Measurements from ENCODE around the gene PHF19. TPM values are rescaled to one million over a fixed set of nuclear protein-coding genes. Genes with fewer than 3 reads are reported as not detected.
A peak's percentile ranks its signal among the peaks of the same experiment; 100 is the strongest.

PHF19 gene
- total RNA-seq, 1 donor from 2014 or later = 18.5 TPM

- TF ChIP-seq CTCF (IDR thresholded peaks at IDR 0.05; ENCODE audit: insufficient read depth, low read length, poor library complexity, severe bottlenecking) = no peak
- DNase-seq (ENCODE audit: low read depth) = peak; percentile 79
- Histone ChIP-seq H3K36me3 (ENCODE audit: control insufficient read depth, insufficient read depth, low read length) (no peaks in the 10 kb centered on the region), H3K4me3 (ENCODE audit: low read depth, low read length) (no peak overlapping the region), H3K27me3 (ENCODE audit: control insufficient read depth, insufficient read depth, low read length) (no peaks in the 10 kb centered on the region)
These were observed 3.5 kb downstream of the PHF19 start for GRCh38 chr9:120873512-120873911.

GRCh38 chr9:120872791-120873502 is 4.0 kb downstream of the PHF19 start:
- TF ChIP-seq CTCF (IDR thresholded peaks at IDR 0.05; ENCODE audit: insufficient read depth, low read length, poor library complexity, severe bottlenecking) = no peak
- Histone ChIP-seq H3K27me3 (ENCODE audit: control insufficient read depth, insufficient read depth, low read length) (no peaks in the 10 kb centered on the region), H3K36me3 (ENCODE audit: control insufficient read depth, insufficient read depth, low read length) (no peaks in the 10 kb centered on the region), H3K4me3 (ENCODE audit: low read depth, low read length) (no peak overlapping the region)
- no peak for DNase-seq (ENCODE audit: low read depth)

GRCh38 chr9:120870206-120870605 is 6.8 kb downstream of the PHF19 start:
- no peak overlapping the region for H3K4me3 ChIP-seq (ENCODE audit: low read depth, low read length)
- peaks cover 2% of the 10 kb centered on the region for H3K36me3 ChIP-seq (ENCODE audit: control insufficient read depth, insufficient read depth, low read length)
- no peak for DNase-seq (ENCODE audit: low read depth)
- H3K27me3 ChIP-seq (ENCODE audit: control insufficient read depth, insufficient read depth, low read length) = no peaks in the 10 kb centered on the region
- no peak for TF ChIP-seq CTCF (IDR thresholded peaks at IDR 0.05; ENCODE audit: insufficient read depth, low read length, poor library complexity, severe bottlenecking)

- DNase-seq (ENCODE audit: low read depth) = no peak
- no peak overlapping the region for H3K4me3 ChIP-seq (ENCODE audit: low read depth, low read length)
- H3K36me3 ChIP-seq (ENCODE audit: control insufficient read depth, insufficient read depth, low read length) = peaks cover 2% of the 10 kb centered on the region
- H3K27me3 ChIP-seq (ENCODE audit: control insufficient read depth, insufficient read depth, low read length) = no peaks in the 10 kb centered on the region
- no peak for TF ChIP-seq CTCF (IDR thresholded peaks at IDR 0.05; ENCODE audit: insufficient read depth, low read length, poor library complexity, severe bottlenecking)
These were observed 7.3 kb downstream of the PHF19 start for GRCh38 chr9:120869726-120870125.

GRCh38 chr9:120869360-120869687 is 7.7 kb downstream of the PHF19 start:
- H3K4me3 ChIP-seq (ENCODE audit: low read depth, low read length) = peak overlapping the region; percentile 48
- no peak for TF ChIP-seq CTCF (IDR thresholded peaks at IDR 0.05; ENCODE audit: insufficient read depth, low read length, poor library complexity, severe bottlenecking)
- no peaks in the 10 kb centered on the region for H3K27me3 ChIP-seq (ENCODE audit: control insufficient read depth, insufficient read depth, low read length)
- H3K36me3 ChIP-seq (ENCODE audit: control insufficient read depth, insufficient read depth, low read length) = peaks cover 2% of the 10 kb centered on the region
- no peak for DNase-seq (ENCODE audit: low read depth)

All from kidney epithelial cell (primary cell).